Small intestine (tissue), 7 donors: ENCODE measurements around the gene DHRSX. TPM values are rescaled to one million over a fixed set of nuclear protein-coding genes. Genes with fewer than 3 reads are reported as not detected.
"Not testable (repeated sequence)": the region's sequence is repeated elsewhere in the genome, so short reads cannot be mapped to it uniquely, and the experiment has no call there.

Experiments
- DNase-seq, 2 donors: peaks; one replicate each; pipeline versions ENCODE4 v3.0.0 to v3.0.0-alpha.2; 2013
- FAIRE-seq: peaks from 2 replicates; lab custom pipeline; 2012; peaks lifted over from hg19 to GRCh38; lab: Jason Lieb, UNC
- H3K27ac ChIP-seq, 3 donors: one replicate each; pipeline ENCODE4 v1.5.1; 2013; ENCODE audit warnings: low read length in 2 of 3, mild to moderate bottlenecking in 2 of 3, control low read depth in 1 of 3, inconsistent platforms in 1 of 3, low read depth in 1 of 3, moderate library complexity in 1 of 3
- H3K27me3 ChIP-seq, 3 donors: one replicate each; pipeline ENCODE4 v1.6.1; 2013; ENCODE audit warnings: low read length in 3 of 3, inconsistent platforms in 1 of 3; ENCODE audit not compliant: control insufficient read depth in 3 of 3, insufficient read depth in 3 of 3
- H3K36me3 ChIP-seq, 3 donors: one replicate each; pipeline ENCODE4 v1.6.1; 2013; ENCODE audit warnings: low read length in 3 of 3, inconsistent platforms in 1 of 3, low read depth in 1 of 3, mild to moderate bottlenecking in 1 of 3, moderate library complexity in 1 of 3; ENCODE audit not compliant: control insufficient read depth in 3 of 3, insufficient read depth in 2 of 3
- H3K4me1 ChIP-seq, 3 donors: one replicate each; pipeline ENCODE4 v1.6.1; 2013; ENCODE audit warnings: low read length in 2 of 3, inconsistent platforms in 1 of 3, low read depth in 1 of 3, mild to moderate bottlenecking in 1 of 3, moderate library complexity in 1 of 3; ENCODE audit not compliant: control insufficient read depth in 3 of 3, insufficient read depth in 2 of 3
- H3K4me3 ChIP-seq, 3 donors: one replicate each; pipeline ENCODE4 v1.5.1; 2013; ENCODE audit warnings: low read length in 3 of 3, control low read depth in 1 of 3, inconsistent platforms in 1 of 3, low read depth in 1 of 3, mild to moderate bottlenecking in 1 of 3, moderate library complexity in 1 of 3
- H3K9me3 ChIP-seq, 2 donors: one replicate each; pipeline ENCODE4 v1.6.1; 2013; ENCODE audit warnings: low read depth in 1 of 2, low read length in 1 of 2; ENCODE audit not compliant: control insufficient read depth in 2 of 2, insufficient read depth in 1 of 2
- WGBS, 3 donors: extraction: QIAGEN DNeasy Blood & Tissue Kit; methylation state at CpG; one replicate each; pipeline ENCODE4 v1.1.7; 2013; 5-methylcytosine and 5-hydroxymethylcytosine counted together
- polyA plus RNA-seq, 4 donors: library from polyadenylated mRNA; stranded (reverse) in 3 of 4; unstranded in 1 of 4; fragments of 200-250 nt in 3 of 4; fragments of 120-200 nt in 1 of 4; gene quantifications; one replicate each; pipeline versions ENCODE4 v1.2.1 to v1.2.3, GENCODE V29; 2013
- donor health status: healthy with polysubstance abuse.
- donor health status: control.
- donor health status: control.
- donor health status: Bipolar disorder and iron deficiency.
- donor health status: healthy.

DHRSX gene
- polyA plus RNA-seq, 4 donors: 7.2 to 25.2 (median 12.1) TPM

DNA sequence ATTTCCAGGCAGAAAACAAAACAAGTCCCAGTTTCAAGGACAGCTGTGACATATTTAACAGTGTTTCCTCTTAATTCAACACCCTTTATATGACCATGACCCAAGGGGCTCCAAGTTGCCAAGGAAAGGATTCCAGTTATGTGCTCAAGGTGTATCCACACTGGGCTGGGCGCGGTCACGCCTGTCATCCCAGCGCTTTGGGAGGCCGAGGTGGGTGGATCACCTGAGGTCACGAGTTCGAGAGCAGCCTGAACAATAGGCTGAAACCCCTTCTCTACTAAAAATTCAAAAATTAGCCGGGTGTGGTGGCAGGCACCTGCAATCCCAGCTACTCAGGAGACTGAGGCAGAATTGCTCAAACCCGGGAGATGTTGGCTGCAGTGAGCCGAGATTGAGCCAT, 29.6 kb downstream of the DHRSX start:
- H3K27ac ChIP-seq, H3K36me3 ChIP-seq, H3K4me3 ChIP-seq, H3K9me3 ChIP-seq, FAIRE-seq, H3K4me1 ChIP-seq, H3K27me3 ChIP-seq, DNase-seq: not testable (repeated sequence)
- WGBS, 3 donors: 92 to 96% (median 93%) methylated on average over 10 of the region's 10 CpGs

DNA sequence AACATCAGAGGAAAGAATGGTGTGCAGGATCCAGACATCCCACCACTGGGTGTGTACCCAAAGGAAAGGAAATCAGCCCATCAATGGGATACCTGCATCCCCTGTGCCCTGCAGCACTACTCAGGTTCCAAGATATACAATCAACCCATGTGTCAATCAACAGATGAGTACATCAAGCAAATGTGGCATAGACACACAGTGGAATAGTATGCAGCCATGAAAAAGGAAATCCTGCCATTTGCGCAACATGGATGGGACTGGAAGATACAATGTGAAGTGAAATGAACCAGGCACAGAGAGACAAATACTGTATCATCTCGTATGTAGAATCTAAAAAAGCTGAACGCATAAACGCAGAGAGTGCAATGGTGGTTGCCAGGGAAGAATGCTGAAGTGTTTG, 30.9 kb downstream of the DHRSX start:
- not testable (repeated sequence) for H3K4me3 ChIP-seq, DNase-seq, H3K27ac ChIP-seq, H3K4me1 ChIP-seq, H3K9me3 ChIP-seq, FAIRE-seq, H3K27me3 ChIP-seq, H3K36me3 ChIP-seq
- 86 to 100% (median 89%) methylated on average over 4 of the region's 4 CpGs for WGBS, 3 donors

DNA sequence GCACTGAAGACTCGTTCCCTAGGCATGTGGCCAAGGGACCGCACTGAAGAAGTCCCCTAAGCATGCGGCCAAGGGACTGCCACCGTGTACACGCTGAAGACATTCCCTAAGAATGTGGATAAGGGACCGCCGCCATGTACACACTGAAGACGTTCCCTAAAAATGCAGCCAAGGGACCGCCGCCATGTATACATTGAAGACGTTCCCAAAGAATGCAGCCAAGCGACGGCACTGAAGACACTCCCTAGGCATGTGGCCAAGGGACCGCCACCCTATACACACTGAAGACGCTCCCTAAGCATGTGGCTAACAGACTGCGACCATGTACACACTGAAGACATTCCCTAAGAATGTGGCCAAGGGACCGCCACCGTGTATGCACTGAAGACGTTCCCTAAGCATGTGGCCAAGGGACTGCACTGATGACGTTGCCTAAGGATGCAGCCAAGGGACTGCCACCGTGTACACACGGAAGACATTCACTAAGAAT, 31.5 kb downstream of the DHRSX start:
- DNase-seq: no peak
- no peak for FAIRE-seq
- no peak overlapping the region for H3K4me3 ChIP-seq
- H3K27ac ChIP-seq: no peak overlapping the region
- H3K4me1 ChIP-seq: peaks cover 0 to 6% (median 3%) of the 10 kb centered on the region in 3 donors
- peaks cover 0 to 5% of the 10 kb centered on the region in 2 donors for H3K9me3 ChIP-seq
- peaks cover 0 to 12% (median 0%) of the 10 kb centered on the region in 3 donors for H3K36me3 ChIP-seq
- no peaks in the 10 kb centered on the region for H3K27me3 ChIP-seq
- WGBS, 3 donors: 96 to 97% (median 96%) methylated on average over 22 of the region's 22 CpGs

- no peak overlapping the region for H3K4me3 ChIP-seq
- H3K27me3 ChIP-seq: no peaks in the 10 kb centered on the region
- peaks cover 0 to 5% of the 10 kb centered on the region in 2 donors for H3K9me3 ChIP-seq
- H3K4me1 ChIP-seq: peaks cover 0 to 2% (median 0%) of the 10 kb centered on the region in 3 donors
- no peak for DNase-seq
- 90 to 94% (median 92%) methylated on average over 32 of the region's 32 CpGs for WGBS, 3 donors
- FAIRE-seq: no peak
- H3K27ac ChIP-seq: no peak overlapping the region
- H3K36me3 ChIP-seq: peaks cover 0 to 12% (median 0%) of the 10 kb centered on the region in 3 donors
Measured at GRCh38 chrX:2468261-2469195, 32.2 kb downstream of the DHRSX start.

DNA sequence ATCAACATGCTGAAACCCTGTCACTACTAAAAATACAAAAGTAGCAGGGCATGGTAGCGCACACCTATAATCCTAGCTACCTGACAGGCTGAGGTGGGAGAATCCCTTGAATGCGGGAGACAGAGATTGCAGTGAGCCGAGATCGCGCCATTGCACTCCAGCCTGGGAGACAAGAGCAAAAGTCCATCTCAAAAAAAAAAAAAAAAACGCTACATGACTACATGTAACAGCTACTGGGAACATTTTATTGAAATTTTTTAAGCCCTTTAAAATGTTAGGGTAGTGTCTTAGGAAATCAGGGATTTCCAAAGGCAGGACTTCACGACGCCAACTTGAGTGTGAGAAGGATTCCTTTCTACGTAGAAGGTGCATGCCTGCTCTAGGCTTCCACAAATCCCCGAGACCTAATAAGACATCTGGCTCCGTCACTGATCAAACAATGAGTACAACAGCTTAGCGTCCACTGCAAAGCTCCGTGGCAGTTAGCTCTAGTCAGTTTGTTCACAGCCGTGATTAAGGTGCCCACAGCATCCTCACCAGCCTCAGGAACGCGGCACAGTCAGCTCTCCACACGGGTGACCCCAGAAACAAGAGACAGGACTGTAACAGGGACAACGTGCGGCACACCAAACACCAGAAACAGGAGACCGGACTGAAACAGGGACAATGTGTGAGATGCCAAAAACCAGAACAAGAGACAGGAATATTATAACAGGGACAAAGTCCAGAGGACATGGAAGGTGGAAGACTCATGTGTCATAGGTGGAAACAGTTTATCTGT, 33.7 kb downstream of the DHRSX start:
- Histone ChIP-seq H3K4me1 (no peaks in the 10 kb centered on the region), H3K4me3 (no peak overlapping the region), H3K36me3 (peaks cover 0 to 12% (median 0%) of the 10 kb centered on the region in 3 donors), H3K9me3 (peaks cover 0 to 5% of the 10 kb centered on the region in 2 donors), H3K27me3 (no peaks in the 10 kb centered on the region), H3K27ac (peak overlapping the region in 2 of 3 donors; percentile 38 to 66)
- FAIRE-seq: no peak
- 40 to 72% (median 44%) methylated on average over 20 of the region's 20 CpGs for WGBS, 3 donors
- DNase-seq: peak; percentile 27 to 66

DNA sequence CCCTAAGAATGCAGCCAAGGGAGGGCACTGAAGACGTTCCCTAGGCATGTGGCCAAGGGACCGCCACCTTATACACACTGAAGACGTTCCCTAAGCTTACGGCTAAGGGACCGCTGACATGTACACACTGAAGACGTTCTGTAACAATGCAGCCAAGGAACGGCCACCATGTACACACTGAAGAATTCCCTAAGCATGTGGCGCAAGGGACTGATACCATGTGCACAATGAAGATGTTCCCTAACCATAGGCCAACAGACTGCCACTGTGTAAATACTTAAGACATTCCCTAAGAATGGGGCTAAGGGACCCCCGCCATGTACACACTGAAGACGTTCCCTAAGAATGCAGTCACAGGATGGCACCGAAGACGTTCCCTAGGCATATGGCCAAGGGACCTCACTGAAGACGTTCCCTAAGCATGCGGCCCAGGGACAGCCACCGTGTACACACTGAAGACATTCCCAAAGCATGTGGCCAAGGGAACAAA, 36.1 kb downstream of the DHRSX start:
- Histone ChIP-seq H3K4me3 (no peak overlapping the region), H3K27ac (no peak overlapping the region), H3K27me3 (no peaks in the 10 kb centered on the region), H3K9me3 (peaks cover 0 to 3% of the 10 kb centered on the region in 2 donors), H3K36me3 (peaks cover 0 to 12% (median 0%) of the 10 kb centered on the region in 3 donors), H3K4me1 (no peaks in the 10 kb centered on the region)
- 89 to 95% (median 94%) methylated on average over 15 of the region's 15 CpGs for WGBS, 3 donors
- FAIRE-seq: no peak
- DNase-seq: no peak

DNA sequence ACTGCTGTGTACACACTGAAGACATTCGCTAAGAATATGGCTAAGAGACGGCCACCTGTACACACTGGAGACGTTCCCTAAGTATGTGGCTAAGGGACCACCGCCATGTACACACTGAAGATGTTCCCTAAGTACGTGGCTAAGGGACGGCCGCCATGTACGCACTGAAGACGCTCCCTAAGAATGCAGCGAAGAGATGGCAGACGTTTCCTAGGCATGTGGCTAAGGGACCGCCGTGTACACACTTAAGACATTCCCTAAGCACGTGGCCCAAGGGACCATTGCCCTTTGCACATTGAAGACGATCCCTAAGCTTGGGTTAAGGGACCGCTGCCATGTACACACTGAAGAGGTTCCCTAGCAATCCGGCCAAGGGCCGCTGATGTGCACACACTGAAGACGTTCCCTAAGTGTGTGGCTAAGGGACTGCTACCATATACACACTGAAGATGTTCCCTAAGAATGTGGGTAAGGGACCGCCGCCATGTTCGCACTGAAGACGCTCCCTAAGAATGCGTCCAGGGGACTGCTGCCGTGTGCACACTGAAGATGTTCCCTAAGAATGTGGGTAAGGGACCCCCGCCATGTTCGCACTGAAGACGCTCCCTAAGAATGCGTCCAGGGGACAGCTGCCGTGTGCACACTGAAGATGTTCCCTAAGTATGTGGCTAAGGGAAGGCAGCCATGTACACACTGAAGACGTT, 36.7 kb downstream of the DHRSX start:
- peaks cover 0 to 12% (median 0%) of the 10 kb centered on the region in 3 donors for H3K36me3 ChIP-seq
- H3K4me1 ChIP-seq: no peaks in the 10 kb centered on the region
- DNase-seq: no peak
- H3K27me3 ChIP-seq: no peaks in the 10 kb centered on the region
- no peak overlapping the region for H3K4me3 ChIP-seq
- H3K9me3 ChIP-seq: peaks cover 0 to 2% of the 10 kb centered on the region in 2 donors
- 80 to 94% (median 90%) methylated on average over 28 to 31 of the region's 31 CpGs for WGBS, 3 donors
- no peak overlapping the region for H3K27ac ChIP-seq
- no peak for FAIRE-seq
